GM19468 (cell line): ENCODE measurements around the gene POGK.
"Not testable (repeated sequence)": the region's sequence is repeated elsewhere in the genome, so short reads cannot be mapped to it uniquely, and the experiment has no call there.

Source experiments
- ATAC-seq: cut with Tn5 transposase; IDR thresholded peaks from one replicate; pipeline ENCODE4 v1.9.1; 2021; ENCODE audit warnings: mild to moderate bottlenecking, moderate library complexity, moderate number of reproducible peaks; ENCODE audit not compliant: unreplicated experiment; ENCODE audit errors: extremely low read depth

POGK gene, protein sequence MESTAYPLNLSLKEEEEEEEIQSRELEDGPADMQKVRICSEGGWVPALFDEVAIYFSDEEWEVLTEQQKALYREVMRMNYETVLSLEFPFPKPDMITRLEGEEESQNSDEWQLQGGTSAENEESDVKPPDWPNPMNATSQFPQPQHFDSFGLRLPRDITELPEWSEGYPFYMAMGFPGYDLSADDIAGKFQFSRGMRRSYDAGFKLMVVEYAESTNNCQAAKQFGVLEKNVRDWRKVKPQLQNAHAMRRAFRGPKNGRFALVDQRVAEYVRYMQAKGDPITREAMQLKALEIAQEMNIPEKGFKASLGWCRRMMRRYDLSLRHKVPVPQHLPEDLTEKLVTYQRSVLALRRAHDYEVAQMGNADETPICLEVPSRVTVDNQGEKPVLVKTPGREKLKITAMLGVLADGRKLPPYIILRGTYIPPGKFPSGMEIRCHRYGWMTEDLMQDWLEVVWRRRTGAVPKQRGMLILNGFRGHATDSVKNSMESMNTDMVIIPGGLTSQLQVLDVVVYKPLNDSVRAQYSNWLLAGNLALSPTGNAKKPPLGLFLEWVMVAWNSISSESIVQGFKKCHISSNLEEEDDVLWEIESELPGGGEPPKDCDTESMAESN

DNA sequence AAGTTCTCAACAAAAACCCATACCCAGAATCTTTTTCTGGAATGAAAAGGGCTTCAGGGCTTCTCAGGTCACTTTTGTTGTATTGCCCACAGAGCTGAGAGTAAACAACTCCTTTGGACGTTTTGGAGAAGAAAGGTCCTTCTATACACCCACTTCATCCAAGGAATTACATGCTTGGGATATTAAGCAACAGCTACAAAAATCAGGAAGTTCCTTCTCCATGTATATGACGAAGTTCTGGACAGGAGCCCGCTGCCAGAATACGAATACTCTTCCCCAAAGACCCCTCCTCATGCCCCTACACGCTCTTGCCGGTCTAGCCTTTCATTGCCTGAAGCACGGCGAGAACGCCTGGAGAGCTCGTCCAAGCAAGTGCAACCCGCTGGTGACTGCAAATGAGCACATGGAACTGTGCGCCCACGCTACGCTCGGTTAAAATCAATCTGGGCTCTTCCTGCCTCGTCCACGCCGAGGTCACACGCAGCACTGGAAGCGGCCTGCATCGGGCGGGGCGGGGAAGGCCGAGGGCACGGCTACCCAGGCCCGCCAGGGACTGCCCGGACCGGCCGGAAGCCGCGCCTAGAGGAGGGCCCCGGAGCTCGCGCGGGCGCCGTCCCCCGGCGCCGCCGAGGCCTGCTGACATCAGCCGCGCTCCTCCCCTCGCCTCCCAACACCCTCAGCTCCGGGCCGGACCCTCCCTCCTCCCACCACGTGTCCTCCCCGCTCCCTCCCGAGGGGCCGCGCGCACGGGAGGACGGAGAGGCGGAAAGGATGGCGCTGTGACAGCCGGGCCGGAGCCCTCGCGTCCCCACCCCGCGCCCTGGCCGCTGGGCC is at the start of gene POGK:
POGK (plus strand) TSS at position 710 of the 834 bp plus-strand sequence. CDS start 1,482 bp downstream, outside the sequence.
- peak; percentile 97 for ATAC-seq

DNA sequence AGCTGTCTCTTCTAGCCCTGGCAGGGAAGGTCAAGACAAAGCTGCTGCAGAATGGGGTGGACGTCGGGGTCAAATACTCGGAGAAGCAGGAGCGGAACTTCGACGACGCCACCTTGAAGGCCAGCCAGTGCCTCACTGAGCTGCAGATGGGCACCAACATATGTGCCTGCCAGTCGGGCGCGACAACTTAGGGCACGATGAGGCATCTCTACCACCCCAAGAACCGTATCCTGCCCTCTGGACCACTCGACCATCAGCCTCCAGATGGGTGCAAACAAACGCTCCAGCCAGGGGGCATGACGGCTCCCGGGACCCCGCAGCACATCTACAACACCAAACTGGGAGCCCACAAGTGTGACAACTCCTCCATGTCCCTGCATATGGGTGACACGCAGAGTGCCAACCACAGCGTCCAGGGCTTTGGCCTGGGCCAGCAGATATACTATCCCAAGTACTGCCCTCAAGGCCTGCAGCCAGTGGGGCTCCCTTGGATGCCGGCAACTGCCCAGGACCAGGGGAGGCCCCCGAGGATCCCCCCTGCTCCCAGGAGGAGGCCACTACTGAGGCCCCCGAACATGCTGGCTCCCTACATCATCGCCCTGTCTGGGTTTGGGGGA is 42.5 kb upstream of the POGK start:
- no peak for ATAC-seq

DNA sequence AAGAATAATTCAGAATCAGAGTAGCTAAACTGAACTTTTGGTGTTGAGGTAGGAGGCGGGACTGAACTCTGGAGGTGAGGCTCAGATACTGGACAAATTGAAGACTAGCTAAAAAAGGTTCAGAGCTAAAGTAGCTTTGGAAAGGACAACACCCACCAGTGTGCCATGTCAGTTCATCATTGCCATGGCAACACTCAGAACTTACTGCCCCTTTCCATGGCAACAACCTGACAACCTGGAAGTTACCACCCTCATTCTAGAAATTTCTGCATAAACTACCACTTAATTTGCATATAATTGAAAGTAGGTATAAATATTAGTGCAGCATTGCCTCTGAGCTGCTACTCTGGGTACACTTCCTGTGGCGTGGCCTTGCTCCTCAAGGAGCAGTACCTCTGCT is 30.3 kb upstream of the POGK start:
- ATAC-seq: no peak

DNA sequence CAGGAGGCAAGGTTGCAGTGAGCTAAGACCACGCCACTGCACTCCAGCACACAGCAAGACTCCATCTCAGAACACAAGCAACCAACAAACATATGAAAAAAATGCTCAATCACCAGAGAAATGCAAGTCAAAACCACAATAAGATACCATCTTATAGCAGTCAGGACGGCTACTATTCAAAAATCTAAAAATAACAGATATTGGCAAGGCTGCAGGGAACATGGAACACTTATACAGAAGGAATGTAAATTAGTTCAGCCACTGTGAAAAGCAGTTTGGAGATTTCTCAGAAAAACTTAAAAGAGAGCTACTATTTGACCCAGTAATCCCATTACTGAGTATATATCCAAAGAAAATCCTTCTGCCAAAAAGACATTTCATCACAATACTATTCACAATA is 27.6 kb upstream of the POGK start:
- ATAC-seq: no peak

DNA sequence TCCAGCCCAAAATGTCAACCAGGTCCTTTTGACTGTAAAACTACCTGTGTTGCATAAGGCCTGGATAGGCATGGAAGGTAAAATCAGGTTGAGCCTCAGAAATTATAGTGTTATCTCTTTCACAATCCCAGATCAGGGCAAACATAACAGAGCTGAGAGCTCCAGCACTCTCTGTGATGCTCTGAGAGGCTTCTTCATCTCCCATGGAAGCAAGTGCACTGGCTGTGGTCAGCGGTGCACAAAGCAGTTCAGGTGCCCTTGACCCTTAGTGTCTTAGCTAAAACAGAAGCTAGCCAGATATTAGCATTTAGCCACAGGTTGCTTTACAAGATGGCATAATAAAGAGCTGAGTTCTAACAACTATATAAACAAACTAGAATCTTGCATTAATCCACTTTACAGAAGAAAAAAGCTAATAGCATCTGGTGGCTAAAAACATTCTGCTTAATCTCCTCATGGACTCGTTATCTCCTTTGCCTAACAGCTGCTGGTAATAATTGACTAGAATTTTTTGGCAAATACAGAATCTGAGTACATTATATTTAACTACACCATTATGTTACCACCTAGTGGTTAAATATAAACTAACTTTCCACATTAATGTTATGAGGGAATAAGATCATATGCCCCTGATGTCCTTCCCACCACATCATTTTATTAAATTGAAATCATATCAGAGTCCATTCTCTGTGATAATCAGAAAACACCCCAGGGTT is 25.6 kb upstream of the POGK start:
- ATAC-seq: no peak

DNA sequence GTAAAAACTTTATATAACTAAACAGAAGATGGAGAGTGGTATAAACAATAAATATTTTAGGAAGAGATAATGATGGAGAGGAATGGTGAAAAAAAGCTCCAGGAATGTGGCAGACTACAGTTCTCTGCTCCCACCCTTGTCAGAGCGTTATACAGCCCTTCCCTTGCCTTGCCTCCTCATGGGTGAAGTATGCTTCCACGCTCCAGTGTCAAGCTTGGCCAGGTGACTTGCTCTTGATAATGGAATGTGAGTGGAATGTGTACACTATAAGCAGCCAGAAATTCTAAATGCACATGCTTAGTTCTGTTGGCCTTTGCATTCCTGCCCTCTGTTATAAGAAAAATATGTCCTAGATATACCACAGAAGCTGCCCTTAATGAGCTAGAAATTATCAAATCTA is 24.7 kb upstream of the POGK start:
- no peak for ATAC-seq

DNA sequence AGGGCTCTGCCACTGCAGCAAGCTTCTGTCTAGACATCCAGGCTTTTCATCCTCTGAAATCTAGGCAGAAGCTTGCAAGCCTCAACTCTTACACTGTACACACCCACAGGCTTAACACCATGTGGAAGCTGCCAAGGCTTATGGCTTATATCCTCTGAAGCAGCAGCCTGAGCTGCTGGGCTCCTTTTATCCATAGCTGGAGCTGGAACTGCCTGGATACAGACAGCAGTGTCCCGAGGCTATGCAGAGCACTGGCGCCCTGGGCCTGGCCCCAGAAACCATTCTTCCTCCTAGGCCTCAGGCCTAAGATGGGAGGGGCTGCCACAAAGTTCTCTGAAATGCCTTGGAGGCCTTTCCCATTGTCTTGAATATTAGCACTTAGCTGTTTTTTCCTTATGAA is 19.3 kb upstream of the POGK start:
- no peak for ATAC-seq

DNA sequence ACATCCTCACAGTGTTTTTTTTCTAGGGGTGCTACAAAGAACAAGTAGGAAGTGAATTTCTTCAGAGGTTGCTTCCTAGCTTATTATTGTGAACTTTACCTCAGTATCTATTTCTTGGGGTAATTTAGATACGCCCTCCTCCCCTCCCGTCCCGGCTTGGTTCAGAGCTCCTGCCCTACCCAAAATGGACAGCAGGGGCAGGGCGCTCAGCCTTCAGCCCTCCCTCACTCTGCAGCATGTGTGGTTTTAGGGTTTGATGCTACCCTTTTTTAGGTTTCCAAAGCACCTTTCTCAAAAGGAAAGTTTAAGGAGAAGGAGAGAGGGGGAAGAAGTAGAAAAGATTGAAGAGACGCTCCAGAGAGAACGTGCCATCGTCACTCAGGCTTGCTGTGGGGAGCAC is 16.9 kb upstream of the POGK start:
- no peak for ATAC-seq

DNA sequence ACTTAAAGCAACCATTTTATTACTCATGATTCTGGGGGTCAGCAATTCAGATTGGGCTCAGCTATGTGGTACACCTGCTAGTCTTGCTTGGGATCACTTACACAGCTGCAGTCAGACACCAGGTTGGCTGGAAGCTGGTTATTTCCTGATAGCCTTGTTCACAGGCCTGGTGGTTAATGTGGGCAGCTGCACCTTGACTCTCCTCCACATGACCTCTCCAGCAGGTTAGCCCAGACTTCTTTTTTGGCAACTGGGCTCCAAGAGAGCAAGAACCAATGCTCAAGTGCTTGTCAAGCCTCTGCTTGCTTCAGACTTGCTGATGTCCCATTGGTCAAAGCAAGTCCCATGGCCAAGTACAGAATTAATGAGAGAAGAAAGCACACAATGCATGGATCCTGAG is 11.8 kb upstream of the POGK start:
- ATAC-seq: no peak

DNA sequence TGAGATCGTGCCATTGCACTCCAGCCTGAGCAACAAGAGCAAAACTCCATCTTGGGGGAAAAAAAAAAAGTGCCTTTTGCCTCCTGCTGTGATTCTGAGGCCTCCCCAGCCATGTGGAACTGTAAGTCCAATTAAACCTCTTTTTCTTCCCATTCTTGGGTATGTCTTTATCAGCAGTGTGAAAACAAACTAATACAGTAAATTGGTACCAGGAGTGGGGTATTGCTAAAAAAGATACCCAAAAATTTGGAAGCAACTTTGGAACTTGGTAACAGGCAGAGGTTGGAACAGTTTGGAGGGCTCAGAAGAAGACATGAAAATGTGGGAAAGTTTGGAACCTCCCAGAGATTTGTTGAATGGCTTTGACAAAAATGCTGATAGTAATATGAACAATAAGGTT is 9.5 kb upstream of the POGK start:
- not testable (repeated sequence) for ATAC-seq

DNA sequence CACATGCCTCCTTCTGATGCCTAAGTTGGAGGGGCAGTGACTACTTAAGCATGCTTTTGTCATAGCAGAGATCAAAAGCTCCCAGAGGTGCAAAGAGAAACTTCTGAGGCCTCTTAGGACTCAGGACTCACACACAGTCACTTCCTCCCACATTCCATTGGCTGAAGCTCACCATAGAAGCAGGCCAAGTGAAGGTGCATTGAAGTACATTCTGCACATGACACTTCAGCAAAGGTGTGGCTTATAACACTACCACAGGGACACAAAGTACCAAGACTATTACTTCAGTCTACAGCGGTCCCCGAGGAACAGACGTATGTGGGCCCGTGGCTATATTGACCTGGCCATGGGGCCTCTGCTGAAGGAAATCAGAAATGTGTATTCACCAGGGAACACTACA is 2.5 kb upstream of the POGK start:
- ATAC-seq: no peak

DNA sequence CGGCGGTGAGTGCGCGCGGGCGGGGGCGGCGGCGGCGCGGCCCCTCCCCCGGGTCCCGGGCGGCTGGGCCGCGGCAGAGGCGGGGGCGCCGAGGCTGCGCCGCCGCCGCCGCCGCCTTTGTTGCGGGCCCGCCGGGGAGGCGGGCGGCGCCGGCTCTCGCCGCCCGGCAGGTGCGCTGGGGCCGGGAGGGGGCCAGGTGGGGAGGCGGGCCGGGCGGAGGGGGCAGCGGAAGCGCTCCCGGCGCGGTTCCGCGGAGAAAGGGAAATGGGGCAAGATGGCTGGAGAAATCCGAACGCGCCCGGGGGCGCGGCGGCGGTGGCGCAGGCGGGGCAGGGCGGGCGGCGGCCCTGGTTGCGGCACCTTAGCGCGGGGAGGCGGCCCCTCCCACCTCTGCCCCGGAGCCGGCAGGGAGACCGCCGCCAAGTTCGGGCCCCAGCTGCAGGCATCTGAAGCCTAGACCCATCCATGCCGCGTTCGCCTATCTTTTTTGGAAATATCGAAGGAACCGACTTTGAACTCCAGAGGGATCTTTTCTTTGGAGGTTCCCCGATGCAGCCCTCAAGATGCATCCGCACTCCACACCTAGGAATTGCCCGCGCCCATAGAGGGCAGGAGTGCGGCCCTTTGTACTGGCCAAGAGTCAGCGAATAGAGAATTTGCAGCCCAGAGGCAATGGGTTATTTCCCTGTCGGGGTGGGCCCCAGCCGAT is 479 bp downstream of the POGK start:
- ATAC-seq: peak; percentile 4

DNA sequence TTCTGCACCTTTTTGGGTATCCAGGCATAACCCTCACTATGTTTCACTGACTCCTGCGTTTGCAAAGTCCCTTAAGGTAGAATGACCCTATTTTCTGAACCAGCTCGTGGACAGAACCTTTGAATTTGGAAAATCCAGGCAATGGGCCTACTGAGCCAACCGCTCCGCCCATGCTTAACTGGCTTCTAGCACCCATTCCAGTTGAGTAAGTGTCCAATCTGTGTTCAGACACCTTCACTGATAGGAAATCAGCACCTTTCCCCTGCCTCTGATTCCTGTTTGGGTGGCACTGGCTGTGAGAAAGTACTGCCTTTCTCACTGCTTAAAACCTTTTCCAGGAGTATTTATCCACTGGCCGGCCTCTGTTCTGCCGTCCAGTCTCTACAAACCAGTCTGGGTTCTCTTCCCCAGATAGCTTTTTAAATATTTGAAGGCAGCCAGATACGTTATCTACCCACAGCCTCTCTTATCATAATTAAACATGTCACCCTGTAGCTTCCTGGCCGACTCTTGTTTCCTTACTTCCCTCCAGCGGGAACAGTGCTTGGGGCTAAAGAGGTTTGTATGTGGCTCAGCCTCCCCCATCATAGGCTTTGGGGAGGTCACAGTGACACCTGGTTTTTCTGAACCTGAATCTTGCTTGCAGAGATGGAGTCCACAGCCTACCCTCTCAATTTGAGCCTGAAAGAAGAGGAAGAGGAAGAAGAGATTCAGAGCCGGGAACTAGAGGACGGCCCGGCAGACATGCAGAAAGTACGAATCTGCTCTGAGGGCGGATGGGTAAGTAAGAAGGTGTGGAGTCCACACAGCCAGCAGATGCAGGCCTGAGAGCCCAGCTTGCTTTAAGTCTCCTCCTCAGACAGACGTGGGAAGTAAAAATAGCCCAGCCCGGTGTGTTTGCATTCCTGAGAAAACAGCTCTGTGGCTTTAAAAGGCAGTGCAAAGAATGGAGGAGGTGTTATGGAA is 1.3 kb downstream of the POGK start:
- ATAC-seq: no peak

DNA sequence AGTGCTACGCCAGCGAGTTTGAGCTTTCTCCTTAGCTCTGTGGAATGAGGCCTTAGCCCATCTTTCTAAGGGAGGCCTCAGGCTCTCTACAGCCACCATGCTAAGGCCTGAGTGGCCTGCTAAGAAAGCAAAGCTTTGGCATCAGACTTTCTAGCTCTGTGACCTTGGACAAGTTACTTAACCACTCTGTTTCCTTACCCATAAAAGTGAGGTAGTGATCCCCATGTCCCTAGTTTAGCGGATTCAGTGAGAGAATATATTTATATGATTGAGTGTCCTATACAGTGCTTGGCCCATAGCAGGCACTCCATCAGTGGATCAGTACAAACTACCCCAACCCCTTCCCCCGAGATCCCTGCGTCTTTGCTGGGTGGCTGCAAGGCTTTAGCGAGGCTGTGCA is 4.0 kb downstream of the POGK start:
- ATAC-seq: no peak

DNA sequence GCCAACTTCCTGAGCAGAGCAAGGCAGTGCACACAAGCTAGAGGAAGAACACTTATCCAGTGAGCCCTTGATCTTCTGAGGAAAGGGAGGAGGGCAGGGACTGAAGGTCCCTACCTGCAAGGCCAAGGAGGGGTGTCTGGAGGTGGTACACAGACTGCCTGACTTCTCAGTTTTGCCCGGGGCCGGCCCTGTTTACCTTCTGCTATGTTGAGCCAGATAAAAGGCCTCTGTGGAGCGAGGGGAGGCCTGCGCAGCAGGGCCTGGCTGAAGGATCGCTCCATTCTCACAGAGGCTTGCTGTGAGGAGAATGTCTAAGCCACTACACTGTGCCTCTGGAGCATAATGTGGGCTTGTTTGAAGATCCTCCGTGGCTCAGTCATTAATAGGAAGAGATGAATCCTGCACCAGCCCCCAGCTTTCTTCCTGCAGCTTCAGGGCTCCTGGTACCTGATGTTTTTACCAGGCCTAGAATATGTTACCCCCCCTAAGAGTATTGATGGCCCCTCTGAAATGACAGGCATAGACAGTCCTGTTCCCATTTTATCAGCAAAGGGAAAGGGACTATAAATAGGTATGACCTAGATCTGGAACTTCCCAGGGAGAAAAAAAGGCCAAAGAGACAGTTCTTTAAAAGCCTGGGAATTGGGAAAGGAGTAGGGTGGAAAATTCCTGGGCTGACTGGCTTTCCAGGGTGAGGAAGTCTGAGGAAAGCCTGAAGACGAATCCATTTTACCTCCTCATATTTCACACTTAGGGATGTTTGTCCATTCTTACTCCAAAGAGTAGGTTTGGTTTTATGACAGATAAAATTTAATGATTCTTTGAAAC is 4.7 kb downstream of the POGK start:
- no peak for ATAC-seq

DNA sequence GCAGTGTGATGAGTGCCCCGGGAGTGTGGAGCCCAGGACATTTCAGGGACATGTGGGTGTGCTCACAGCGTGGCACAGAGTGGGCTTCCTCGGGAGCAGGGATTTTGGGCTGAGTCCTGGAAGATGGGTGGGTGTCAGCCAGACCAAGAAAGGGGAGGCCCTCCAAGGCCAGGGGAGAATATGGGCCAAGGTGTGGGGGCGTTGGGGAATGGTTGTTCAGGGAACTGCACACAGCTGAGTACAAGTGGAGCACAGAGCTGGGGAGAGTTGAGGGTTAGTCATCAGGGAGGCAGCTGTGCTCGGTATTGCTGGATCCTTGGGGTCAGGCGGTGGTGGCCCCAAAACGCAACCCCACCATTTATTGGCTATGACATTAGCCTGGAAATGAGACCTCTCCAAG is 5.5 kb downstream of the POGK start:
- no peak for ATAC-seq

DNA sequence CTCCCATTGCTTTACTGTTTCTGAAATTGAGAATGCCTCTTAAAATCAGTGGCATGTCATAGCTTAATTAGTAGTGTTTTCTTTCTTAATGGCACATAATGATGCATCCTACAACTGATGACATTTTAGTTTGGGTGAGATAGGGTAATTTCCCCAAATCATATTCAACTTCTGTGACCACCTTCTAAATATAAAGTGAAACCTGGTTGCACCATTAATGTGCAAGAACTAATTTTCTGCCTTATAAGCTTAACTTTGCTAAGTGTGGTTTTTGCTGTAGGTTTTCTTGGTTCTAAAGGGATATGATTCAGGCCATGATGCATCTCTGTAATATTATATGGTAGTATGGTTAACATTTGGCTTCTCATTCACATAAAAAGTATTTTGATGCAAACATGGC is 8.9 kb downstream of the POGK start:
- ATAC-seq: no peak
